NT2/D1 (cell line): ENCODE measurements around the gene ZC3H11A.
"Not testable (repeated sequence)": the region's sequence is repeated elsewhere in the genome, so short reads cannot be mapped to it uniquely, and the experiment has no call there.

Experiments
- DNase-seq: peaks from one replicate; pipeline ENCODE4 v3.0.0-alpha.2; 2011; ENCODE audit warnings: low read depth, low spot score
- H3K27me3 ChIP-seq: 2 replicates; pipeline ENCODE4 v1.6.0; 2011; ENCODE audit warnings: mild to moderate bottlenecking; ENCODE audit not compliant: insufficient read length, insufficient read depth
- H3K36me3 ChIP-seq: 2 replicates; pipeline ENCODE4 v1.6.1; 2011; ENCODE audit warnings: mild to moderate bottlenecking, low read length, mixed read lengths; ENCODE audit not compliant: insufficient read depth, insufficient read length
- H3K4me1 ChIP-seq: 2 replicates; pipeline ENCODE4 v1.5.1; 2011; ENCODE audit not compliant: insufficient read depth, insufficient read length
- H3K4me3 ChIP-seq: 2 replicates; pipeline ENCODE4 v1.5.1; 2011; ENCODE audit warnings: low read depth; ENCODE audit not compliant: insufficient read length
- H3K9ac ChIP-seq: 2 replicates; pipeline ENCODE4 v1.6.0; 2011; ENCODE audit warnings: low read depth; ENCODE audit not compliant: insufficient read length
- H3K9me3 ChIP-seq: 2 replicates; pipeline ENCODE4 v1.5.1; 2011; ENCODE audit warnings: mild to moderate bottlenecking, low read length; ENCODE audit not compliant: insufficient read depth
- SUZ12 ChIP-seq: IDR thresholded peaks from 2 replicates; pipeline ENCODE4 v1.6.1; 2011; ENCODE audit not compliant: insufficient read length, insufficient read depth; ENCODE audit errors: extremely low read depth
- YY1 ChIP-seq: IDR thresholded peaks from 2 replicates; pipeline ENCODE4 v1.6.1; 2011; ENCODE audit not compliant: insufficient read length, insufficient read depth
- ZNF274 ChIP-seq: IDR thresholded peaks from 2 replicates; pipeline ENCODE4 v1.6.1; 2011; ENCODE audit warnings: mild to moderate bottlenecking, low read depth, low read length

Gene ZC3H11A

GRCh38 chr1:203791498-203791897, 3.9 kb upstream of the ZC3H11A start:
- H3K9me3 ChIP-seq, result no peaks in the 10 kb centered on the region
- no peak for DNase-seq

GRCh38 chr1:203792486-203792885, 2.9 kb upstream of the ZC3H11A start:
- DNase-seq, result no peak
- H3K36me3 ChIP-seq, result peaks cover 14% of the 10 kb centered on the region
- H3K4me3 ChIP-seq, result no peak overlapping the region
- TF ChIP-seq ZNF274, result no peak
- TF ChIP-seq YY1, result no peak
- TF ChIP-seq SUZ12, result no peak
- H3K27me3 ChIP-seq, result no peaks in the 10 kb centered on the region
- peaks cover 9% of the 10 kb centered on the region; the same call in 1 of the 2 replicates for H3K9me3 ChIP-seq
- H3K9ac ChIP-seq, result no peak overlapping the region
- no peaks in the 10 kb centered on the region for H3K4me1 ChIP-seq

More at GRCh38 chr1:203791498-203791897, 3.9 kb upstream of the ZC3H11A start:
- Histone ChIP-seq H3K9ac (no peak overlapping the region), H3K27me3 (no peaks in the 10 kb centered on the region), H3K4me3 (no peak overlapping the region), H3K4me1 (no peaks in the 10 kb centered on the region), H3K36me3 (peaks cover 4% of the 10 kb centered on the region)
- TF ChIP-seq YY1, result no peak
- TF ChIP-seq ZNF274, result no peak
- TF ChIP-seq SUZ12, result no peak

- DNase-seq, H3K4me1 ChIP-seq: not testable (repeated sequence)
Measured at GRCh38 chr1:203793561-203793960, 1.9 kb upstream of the ZC3H11A start.

DNA sequence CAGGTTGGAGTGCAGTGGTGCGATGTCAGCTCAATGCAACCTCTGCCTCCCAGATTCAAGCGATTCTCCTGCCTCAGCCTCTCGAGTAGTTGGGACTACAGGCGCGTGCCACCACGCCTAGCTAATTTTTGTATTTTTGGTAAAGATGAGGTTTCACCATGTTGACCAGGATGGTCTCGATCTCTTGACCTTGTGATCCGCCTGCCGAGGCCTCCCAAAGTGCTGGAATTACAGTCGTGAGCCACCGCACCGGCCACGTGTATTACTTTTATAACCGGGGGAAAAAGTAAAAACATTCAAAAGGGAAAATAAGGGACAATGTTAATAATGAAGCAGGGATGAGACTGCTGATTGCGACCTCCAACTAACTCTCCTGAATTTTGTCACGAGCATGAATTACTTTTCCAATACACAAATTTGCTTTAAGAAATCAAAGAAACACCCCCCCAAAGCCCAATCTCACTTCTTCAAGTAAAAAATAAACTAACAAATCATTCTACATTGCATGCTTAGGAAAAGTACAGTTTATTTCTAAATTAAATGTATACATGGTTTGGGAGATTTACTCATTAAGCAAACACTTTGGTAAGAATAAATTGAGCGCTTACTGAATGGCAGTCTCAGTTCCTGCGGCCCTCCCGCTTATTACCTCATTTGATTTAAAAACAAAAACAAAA, 521 bp upstream of the ZC3H11A start:
- no peaks in the 10 kb centered on the region for H3K27me3 ChIP-seq
- H3K4me3 ChIP-seq, result peak overlapping the region; percentile 58
- H3K9me3 ChIP-seq, result peaks cover 33% of the 10 kb centered on the region; the same call in 1 of the 2 replicates
- no peaks in the 10 kb centered on the region for H3K4me1 ChIP-seq
- peak overlapping the region; percentile 13 for H3K9ac ChIP-seq
- DNase-seq, result no peak
- peaks cover 38% of the 10 kb centered on the region for H3K36me3 ChIP-seq
- TF ChIP-seq YY1, result no peak
- TF ChIP-seq ZNF274, result no peak
- TF ChIP-seq SUZ12, result no peak

More at GRCh38 chr1:203793561-203793960, 1.9 kb upstream of the ZC3H11A start:
- Histone ChIP-seq H3K9me3 (peaks cover 20% of the 10 kb centered on the region; the same call in 1 of the 2 replicates), H3K36me3 (peaks cover 25% of the 10 kb centered on the region)
- not testable (repeated sequence) for H3K9ac ChIP-seq, H3K27me3 ChIP-seq, H3K4me3 ChIP-seq

DNA sequence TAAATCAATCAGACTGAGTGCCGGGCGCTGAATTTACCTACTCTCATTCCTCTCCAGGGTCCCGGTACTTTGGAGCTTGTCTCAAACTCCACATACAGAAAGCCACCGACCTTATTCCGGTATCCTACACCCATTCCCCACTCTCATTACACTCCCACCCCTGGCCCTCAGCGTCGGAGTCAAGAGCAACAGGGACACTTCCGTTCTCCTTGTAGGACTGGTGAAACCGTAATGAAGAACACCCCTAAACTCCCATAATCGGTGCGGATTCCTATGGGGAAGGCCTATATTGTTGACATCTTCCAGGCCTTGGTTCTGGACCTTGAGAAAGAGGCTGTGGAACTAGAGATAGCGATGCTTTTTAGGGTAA, 798 bp downstream of the ZC3H11A start:
- H3K4me1 ChIP-seq, result no peaks in the 10 kb centered on the region
- peaks cover 51% of the 10 kb centered on the region for H3K36me3 ChIP-seq
- H3K9ac ChIP-seq, result peak overlapping the region; percentile 89
- no peak for TF ChIP-seq ZNF274
- no peak for TF ChIP-seq YY1
- TF ChIP-seq SUZ12, result no peak
- DNase-seq, result no peak
- H3K4me3 ChIP-seq, result peak overlapping the region; percentile 58
- no peaks in the 10 kb centered on the region for H3K27me3 ChIP-seq
- peaks cover 34% of the 10 kb centered on the region; the same call in 1 of the 2 replicates for H3K9me3 ChIP-seq

- Histone ChIP-seq H3K4me1 (no peaks in the 10 kb centered on the region), H3K9ac (no peak overlapping the region), H3K36me3 (peaks cover 60% of the 10 kb centered on the region), H3K4me3 (peak overlapping the region; percentile 58), H3K27me3 (no peaks in the 10 kb centered on the region), H3K9me3 (peaks cover 34% of the 10 kb centered on the region; the same call in 1 of the 2 replicates)
- TF ChIP-seq YY1 (no peak), ZNF274 (no peak), SUZ12 (no peak)
- DNase-seq, result no peak
Measured at GRCh38 chr1:203797216-203797615, 1.8 kb downstream of the ZC3H11A start.

DNA sequence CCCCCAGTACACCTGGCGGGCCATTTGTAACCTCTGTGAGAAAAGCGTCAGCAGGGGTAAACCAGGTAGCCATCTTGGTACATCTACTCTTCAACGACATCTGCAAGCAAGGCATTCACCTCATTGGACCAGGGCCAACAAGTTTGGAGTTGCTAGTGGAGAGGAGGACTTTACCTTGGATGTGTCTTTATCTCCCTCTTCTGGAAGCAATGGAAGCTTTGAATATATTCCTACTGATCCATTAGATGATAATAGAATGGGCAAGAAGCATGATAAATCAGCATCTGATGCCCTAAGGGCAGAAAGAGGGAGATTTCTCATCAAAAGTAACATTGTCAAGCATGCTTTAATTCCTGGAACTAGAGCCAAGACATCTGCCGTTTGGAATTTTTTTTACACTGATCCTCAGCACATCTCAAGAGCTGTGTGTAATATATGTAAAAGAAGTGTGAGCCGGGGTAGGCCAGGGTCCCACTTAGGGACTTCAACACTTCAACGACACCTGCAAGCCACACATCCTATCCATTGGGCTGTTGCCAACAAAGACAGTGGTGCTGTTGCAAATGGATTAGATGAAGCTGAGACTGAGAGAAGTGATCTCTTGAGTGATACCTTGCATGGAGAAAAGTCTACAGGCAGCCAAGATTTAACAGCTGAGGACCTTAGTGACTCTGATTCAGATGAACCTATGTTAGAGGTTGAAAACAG, 2.7 kb downstream of the ZC3H11A start:
- Histone ChIP-seq H3K9me3 (peaks cover 34% of the 10 kb centered on the region; the same call in 1 of the 2 replicates), H3K4me1 (no peaks in the 10 kb centered on the region), H3K4me3 (no peak overlapping the region), H3K9ac (no peak overlapping the region), H3K27me3 (no peaks in the 10 kb centered on the region), H3K36me3 (peaks cover 66% of the 10 kb centered on the region)
- TF ChIP-seq YY1, result no peak
- TF ChIP-seq SUZ12, result no peak
- no peak for TF ChIP-seq ZNF274
- no peak for DNase-seq
